HG02852 (cell line): Measurements from ENCODE around the gene ACD.
"Not testable (repeated sequence)": the region's sequence is repeated elsewhere in the genome, so short reads cannot be mapped to it uniquely, and the experiment has no call there.

Experiments used
- ATAC-seq: cut with Tn5 transposase; IDR thresholded peaks from one replicate; pipeline ENCODE4 v1.9.1; 2021; ENCODE audit warnings: mild to moderate bottlenecking, moderate library complexity; ENCODE audit not compliant: unreplicated experiment

ACD gene

DNA sequence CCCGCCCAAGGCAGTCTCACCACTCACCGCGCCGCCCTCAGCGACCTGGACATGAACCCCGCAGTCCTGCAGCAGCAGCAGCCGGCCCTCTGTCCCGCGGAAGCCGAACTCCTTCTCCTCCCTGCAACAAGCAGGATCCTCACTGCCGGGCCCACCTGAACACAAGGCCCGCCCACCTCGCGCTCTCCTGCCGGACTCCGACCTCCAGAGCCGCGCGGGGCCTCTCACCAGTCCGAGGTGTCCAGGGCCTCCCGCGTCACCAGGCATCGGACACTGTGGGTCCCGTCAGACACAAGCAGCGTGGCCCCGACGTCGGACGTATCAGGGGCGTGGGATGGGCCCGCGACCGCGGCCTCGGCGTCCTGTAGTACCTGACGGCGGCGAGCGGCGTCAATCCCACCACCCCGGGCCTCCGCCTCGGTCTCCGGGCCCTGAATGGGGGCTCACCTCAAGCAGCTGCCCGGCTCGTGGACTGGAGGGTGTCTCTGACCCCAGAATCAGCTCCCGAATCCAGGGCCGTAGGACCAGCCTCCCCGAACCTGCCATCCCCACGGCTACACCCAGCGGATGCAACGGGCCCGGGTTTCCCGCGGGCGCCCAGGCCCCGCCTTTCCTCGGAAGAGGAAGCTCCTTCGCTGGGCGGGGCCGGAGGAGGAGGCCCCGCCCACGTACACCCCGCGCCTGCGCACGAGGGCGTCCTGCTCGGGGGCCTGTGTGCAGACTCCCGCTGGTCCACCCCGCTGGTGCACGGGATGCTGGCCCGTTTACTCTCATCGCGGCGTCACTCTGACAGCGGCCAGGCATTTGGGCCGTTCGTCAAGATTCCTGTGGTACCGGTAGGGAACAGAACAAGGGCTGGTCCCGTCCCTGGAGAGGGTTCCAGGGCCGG, at the start of gene ACD:
TSS of gene ACD (minus strand) at position 586 of the 889 bp plus-strand sequence. CDS start at position 546, 40 bp downstream.
- ATAC-seq = peak; percentile 51

DNA sequence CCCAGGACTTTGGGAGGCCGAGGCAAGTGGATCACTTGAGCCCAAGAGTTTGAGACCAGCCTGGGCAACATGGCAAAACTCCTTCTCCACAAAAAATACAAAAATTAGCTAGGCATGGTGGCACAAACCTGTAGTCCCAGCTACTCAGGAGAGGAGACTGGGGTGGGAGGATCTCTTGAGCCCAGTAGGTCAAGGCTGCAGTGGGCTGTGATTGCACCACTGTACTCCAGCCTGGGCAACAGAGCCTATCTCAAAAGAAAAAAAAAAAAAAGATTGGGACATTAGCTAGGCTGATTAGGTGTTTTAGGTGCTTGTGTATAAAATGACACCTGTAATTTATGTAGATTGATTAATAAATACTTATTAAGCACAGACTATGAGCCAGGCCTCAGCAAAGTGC, 49.0 kb upstream of the ACD start:
- no peak for ATAC-seq

DNA sequence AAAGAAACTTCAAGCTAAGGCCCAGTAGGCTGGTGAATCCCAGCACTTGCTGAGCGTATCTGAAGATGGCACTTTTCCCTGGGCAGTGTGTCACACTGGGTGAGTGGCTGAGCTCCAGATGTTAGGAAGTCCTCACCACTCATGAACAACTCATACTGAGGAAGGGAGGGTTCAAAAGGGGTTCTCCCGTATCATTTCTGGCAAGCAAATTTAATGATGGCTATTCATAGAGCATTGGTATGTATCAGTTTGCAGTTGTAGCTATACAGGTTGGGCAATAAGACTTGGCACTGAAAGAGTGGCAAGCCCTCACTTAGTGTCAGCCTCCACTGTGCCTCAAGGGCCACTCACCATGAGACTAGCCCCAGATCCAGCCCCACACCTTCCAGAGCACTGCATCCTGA, 48.3 kb upstream of the ACD start:
- ATAC-seq = no peak

DNA sequence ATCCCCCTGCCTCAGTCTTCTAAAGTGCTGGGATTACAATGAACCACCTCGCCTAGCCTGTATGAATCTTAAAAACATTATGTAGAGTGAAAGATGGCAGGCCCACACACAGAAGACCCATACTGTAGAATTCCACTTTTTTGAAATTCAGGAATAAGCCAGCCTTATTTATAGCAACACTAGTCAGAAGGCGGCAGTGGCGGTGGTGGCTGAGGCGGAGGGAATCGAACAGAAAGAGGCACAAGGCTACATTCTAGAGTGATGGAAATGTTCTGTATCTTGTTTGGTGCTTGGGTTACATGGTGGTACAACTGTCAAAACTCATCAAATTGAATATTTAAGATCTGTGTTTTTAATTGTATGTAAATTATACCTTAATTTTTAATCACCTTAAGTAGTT, 47.7 kb upstream of the ACD start:
- ATAC-seq = no peak

DNA sequence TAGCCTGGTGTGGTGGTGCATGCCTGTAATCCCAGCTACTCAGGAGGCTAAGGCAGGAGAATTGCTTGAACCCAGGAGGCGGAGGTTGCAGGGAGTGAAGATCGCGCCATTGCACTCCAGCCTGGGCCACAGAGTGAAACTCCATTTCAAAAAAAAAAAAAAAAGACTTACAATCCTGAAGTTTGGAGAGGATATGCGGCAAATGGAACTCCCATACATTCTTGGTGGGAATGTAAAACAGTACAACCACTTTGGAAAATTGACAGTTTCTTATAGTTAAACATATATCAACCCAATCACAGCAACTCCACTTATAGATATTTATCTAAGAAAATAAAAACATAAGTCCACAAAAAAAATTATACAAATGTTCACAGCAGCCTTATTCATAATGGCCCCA, 47.1 kb upstream of the ACD start:
- no peak for ATAC-seq

DNA sequence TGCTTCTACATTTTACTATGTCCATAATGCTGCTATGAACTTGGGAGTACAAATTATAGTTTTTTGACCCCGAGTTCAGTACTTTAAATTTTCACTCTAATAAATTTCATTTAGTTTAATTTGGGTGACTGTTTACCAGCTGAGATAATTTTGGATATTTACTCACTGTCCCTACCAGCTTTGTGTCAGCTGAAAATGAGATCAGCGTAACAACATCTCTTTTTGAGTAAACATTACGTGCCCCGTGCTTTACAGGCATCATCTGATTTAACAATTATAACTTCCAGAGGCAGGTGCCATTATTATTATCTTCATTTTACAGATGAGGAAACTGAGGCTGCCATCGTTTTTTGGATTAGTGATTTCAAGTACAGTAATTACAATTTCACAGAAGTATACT, 44.0 kb upstream of the ACD start:
- ATAC-seq = no peak

DNA sequence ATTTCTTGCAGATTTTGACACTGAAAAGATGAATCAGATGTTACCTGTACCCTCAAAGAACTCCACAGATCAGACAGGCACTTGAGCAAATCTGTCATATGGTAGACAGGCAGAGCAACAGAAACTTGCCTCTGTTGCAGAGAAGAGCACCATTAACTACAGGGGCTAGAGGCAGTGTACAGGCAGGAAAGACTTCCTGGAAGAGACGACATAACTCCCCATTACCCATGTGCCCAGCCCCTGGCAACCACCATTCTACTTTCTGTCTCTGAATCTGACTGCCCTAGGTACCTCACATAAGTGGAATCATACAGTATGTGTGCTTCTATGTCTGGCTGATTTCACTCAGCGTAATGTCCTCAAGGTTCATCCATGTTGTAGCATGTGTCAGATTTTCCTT, 43.6 kb upstream of the ACD start:
- no peak for ATAC-seq

DNA sequence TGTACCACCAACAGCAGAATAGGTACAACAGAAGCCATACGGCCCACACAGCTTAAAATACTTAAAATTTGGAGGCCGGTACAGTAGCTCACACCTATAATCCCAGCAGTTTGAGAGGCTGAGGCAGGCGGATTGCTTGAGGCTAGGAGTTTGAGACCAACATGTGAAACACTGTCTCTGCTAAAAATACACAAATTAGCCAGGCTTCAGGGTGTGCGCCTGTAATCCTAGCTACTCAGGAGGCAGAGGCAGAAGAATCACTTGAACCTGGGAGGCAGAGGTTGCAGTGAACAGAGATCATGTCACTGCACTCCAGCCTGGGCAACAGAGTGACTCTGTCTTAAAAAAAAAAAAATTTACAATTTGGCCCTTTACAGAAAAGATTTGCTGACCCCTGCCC, 42.1 kb upstream of the ACD start:
- no peak for ATAC-seq

DNA sequence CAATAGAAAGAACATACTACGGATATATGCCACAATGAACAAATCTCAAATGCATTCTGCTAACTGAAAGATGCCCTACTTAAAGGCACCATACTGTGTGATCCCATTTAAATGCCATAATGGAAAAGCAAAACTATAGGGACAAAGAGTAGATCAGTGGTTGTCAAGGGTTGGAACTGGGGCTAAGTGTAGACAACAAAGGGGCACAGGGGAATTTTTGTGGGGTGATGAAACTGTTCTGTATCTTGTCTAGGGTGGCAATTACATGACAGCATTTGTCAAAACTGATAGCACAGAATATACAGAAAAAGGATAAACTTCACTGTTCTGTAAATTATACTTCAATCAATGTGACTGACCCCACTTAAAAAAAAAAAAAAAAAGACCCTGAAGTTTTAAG, 41.4 kb upstream of the ACD start:
- no peak for ATAC-seq

DNA sequence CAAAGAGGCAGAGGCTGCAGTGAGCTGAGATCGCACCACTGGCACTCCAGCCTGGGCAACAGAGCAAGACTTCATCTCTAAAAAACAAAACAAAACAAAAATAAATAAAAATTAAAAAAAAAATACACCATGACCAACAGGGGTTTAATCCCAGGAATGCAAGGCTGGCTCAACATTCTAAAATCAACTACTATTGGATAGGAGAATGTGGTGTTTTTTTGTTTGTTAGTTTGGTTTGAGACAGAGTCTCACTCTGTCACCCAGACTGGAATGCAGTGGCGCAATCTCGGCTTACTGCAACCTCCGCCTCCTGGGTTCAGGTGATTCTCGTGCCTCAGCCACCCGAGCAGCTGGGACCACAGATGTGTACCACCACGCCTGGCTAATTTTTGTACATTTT, 39.2 kb upstream of the ACD start:
- no peak for ATAC-seq

DNA sequence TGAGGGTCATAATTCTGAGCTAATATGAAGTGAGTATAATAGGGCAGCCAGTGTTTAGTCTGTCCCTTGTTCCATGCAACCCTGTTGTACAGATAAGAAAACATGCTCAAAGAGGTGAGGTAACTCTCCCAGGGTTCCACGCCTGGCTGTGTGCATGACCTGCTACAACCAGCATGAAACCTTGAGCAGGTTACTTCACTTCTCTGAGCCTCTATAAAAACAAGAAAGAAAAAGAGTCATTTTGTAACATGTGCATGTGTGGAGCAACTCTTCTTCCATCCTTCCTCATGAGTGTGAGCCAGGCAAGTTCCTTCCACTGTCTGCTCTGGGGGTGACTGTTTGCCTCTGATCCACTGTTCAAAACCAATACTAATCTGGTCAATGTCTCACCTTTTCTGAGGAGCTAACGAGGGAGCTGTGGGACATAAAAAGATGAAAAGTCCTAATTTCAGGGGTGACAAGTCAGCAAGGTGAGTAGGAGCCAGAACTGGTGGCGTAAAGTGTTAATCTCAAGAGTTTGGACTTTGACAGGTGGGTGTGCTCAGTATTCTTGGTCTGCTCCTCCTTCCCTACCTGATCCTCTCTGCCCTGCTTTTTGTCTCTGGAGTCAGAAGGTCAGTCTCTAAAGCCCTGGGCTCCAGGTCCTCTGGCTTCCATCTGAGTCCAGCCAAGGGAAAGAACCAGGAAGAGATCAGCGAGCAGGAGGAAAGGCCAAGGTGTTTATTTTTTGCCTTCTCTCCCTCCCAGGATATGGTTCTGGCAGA, 37.5 kb upstream of the ACD start:
- no peak for ATAC-seq

DNA sequence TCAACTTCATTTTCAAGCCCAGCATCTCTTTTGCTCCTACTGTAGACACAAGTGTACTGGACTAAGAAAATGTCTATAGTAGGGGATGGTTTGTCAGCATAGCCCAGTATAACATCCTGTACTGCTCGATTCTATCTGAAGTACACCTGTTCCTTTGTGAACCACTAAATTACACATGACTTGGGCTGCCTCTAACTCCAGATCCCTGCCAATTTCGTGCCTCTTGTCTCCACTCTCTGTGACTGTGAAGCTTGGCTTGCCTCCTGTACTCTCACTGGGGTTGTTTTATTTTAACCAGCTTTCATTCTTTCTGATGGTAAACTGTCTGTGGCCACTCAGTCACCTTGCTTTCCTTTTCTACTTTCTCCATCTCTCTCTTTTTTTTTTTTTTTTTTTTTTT, 34.6 kb upstream of the ACD start:
- ATAC-seq = no peak

DNA sequence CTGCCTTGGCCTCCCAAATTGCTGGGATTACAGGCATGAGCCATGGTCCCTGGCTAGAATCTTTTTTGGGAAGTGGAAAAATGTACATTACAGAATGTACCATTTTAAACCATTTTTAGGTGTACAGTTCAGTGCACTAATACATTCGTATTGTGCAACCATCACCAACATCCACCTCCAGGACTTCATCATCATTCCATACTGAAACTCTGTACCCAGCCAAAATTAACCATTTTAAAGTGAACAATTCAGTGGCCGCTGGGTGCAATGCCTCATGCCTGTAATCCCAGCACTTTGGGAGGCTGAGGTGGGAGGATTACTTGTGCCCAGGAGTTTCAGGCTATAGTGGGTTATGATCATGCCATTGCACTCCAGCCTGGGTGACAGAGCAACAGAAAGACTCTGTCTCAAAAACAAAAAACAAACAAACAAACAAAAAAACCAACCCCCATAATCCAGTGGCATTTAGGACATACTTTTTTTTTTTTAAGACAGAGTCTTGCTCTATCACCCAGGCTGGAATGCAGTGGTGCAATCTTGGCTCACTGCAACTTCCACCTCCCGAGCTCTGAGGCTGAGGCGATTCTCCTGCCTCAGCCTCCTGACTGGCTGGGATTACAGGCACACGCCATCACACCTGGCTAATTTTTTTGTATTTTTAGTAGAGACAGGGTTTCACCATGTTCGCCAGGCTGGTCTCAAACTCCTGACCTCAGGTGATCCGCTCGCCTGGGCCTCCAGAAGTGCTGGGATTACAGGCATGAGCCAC, 33.6 kb upstream of the ACD start:
- ATAC-seq = not testable (repeated sequence)

DNA sequence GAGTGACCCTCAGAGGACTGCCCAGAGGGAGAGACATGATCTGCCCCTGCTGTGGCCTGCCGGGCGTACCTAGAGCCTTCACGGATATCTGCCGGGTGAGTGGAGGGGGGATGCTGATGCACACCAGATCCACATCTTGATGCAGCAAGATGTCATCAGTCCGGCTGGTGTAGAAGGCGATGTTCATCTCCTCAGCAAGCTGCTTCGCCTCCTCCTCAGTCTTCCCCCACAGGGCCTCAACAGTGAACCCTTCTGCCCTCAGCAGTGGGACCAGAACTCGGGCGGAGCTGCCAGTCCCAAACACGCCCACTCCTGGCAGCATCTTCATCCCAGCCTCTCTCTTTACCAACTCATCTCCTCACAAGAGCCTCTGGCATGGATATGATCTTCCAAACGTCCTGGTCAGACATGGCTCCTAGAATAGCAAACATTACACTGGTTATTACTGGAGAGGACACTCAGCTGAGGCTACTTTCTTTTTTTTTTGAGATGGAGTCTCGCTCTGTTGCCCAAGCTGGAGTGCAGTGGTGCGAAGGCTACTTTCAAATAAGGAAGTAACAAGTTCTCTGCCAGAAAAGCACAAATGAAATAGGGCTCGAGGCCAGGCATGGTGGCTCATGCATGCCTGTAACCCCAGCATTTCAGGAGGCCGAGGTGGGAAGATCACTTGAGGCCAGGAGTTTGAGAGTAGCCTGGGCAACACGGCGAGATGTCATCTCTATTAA, 25.5 kb upstream of the ACD start:
- no peak for ATAC-seq

DNA sequence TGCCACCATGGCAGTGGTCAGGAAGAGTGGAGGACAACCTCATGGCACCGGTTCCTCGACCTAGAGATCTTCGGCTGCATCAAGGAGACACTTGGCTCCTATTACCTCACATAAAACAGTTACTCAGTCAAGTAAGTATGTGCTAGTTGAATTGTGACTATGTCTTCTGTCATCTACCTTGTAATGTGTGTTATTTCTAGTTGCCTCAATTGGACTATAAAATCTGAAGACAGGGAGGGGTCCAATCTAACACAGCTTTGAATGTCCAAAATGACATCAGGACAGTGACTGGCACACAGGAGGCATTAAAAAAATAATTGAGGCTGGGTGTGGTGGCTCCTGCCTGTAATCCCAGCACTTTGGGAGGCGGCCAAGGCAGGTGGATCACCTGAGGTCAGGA, 23.7 kb upstream of the ACD start:
- ATAC-seq = no peak

DNA sequence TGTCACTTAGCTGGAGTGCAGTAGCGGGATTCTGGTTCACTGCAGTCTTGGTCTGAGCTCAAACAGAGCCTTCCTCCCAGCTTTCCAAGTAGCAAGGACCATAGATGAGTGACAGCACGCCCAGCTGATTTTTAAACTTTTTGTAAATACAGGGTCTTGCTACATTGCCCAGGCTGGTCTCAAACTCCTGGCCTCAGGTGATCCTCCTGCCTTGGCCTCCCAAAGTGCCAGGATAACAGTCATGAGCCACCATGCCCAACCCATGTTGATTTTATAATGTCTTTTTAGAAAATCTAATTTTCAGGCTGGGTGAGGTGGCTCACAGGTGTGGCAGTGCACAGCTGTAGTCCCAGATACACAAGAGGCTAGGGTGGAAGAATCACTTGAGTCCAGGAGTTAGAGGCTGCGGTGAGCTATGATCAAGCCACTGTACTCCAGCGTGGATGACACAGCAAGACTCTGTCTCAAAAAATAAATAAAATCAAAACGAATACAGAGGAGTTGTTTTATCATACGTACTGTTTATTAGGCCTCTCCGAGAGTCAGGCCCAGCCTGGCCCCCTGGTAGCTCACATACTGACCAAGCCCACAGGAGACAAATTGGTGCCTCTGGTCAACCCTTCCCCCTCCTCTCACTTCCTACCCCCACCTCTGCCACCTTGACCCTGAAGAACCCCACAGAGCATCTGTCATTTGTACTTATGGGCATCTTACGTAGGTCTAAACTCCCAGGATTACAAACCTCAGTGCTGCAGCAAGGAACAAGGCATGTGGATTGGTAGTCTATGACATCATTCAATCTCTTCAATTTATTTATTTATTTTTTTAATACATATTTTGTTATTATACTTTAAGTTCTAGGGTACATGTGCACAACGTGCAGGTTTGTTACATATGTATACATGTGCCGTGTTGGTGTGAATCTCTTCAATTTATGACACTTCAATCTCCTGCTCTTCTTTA, 20.2 kb upstream of the ACD start:
- no peak for ATAC-seq

DNA sequence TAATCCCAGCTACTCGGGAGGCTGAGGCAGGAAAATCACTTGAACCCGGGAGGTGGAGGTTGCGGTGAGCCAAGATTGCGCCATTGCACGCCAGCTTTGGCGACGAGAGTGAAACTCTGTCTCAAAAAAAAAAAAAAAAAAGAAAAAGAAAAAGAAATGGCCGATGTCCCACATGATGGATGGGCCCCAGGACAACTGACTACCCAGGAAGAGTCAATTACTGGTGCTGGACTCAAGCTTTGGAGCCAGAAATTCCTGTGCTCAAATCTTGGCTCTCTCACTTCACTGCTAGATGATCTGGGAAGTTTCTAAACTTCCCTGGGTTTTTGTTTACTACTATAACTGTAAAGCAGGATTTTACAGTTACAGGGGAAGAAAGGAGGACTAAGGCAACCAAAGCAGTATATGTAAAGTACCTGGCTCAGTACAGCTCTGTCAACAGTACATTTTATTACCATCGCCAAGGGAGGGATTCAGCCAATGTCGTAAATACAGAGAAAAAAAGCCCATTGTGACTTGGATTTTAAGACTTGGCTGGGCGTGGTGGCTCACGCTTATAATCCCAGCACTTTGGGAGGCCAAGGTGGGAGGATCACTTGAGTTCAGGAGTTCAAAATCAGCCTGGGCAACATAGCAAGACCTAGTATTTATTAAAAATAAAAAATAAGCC, 18.4 kb upstream of the ACD start:
- ATAC-seq = no peak

DNA sequence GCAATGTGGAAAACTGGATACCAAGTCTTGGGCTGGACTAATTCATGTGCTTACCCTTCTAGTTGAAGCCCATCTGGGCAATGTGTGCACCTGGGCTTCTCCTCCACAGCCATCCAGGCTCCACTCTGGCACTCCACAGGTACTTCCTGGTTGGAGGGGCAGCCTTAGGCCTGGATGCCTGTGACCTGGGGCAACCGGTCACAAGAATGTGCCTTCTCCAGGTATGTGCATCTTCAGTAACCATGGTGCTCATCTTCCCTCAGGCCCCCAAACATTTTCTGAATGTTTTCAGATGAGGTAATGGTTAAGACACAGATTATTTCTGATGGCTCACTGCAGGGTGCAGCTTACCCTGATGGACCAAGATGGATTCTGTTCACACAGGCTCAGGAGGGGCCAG, 17.7 kb upstream of the ACD start:
- no peak for ATAC-seq

DNA sequence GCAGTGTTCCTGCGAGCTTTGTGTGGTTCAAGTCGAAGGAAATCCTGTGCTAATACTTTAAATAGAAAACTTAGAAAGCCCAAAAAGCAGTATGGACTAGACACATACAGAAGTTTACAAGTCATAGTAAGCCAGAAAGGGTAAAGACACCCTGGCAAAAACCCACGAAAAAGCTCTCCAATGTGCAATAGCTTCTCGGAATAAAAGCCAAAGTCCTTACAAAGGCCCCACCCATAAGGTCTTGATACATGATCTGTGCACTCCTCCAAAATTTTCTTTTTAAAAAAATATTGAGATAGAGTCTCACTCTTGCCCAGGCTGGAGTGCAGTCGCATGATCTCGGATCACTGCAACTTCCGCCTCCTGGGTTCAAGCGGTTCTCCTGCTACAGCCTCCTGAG, 16.9 kb upstream of the ACD start:
- no peak for ATAC-seq
